Measurements from ENCODE around the gene PRDM12.

DNA sequence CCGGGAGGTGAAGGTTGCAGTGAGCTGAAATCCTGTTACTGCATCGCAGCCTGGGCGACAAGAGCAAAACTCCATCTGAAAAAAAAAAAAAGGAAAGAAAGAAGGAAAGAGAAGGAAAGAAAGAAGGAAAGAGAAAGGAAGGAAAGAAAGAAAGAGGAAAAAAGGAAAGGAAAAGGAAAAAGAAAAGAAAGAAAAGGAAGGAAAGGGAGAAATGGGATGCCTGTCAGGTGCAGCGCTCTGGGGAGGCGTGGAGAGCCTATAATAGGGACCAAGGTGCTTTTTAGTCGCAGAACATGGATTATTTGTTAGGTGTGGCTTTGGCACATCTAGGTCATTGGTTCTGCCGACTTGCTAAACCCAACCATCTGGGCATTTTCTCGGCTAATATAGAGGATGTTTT, 47.1 kb downstream of the PRDM12 start:
- TF ChIP-seq, protein P1, sequence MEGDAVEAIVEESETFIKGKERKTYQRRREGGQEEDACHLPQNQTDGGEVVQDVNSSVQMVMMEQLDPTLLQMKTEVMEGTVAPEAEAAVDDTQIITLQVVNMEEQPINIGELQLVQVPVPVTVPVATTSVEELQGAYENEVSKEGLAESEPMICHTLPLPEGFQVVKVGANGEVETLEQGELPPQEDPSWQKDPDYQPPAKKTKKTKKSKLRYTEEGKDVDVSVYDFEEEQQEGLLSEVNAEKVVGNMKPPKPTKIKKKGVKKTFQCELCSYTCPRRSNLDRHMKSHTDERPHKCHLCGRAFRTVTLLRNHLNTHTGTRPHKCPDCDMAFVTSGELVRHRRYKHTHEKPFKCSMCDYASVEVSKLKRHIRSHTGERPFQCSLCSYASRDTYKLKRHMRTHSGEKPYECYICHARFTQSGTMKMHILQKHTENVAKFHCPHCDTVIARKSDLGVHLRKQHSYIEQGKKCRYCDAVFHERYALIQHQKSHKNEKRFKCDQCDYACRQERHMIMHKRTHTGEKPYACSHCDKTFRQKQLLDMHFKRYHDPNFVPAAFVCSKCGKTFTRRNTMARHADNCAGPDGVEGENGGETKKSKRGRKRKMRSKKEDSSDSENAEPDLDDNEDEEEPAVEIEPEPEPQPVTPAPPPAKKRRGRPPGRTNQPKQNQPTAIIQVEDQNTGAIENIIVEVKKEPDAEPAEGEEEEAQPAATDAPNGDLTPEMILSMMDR (conservative IDR thresholded peaks at IDR 0.05): no peak
- TF ChIP-seq ZFX (IDR thresholded peaks at IDR 0.05): no peak
